ENCODE measurements around the gene GLRX5.

GLRX5 gene

GRCh38 chr14:95547272-95547625 is 12.4 kb downstream of the GLRX5 start:
- no peak for DNase-seq (ENCODE audit: low read depth)
- H3K4me3 ChIP-seq (ENCODE audit: control insufficient read depth, low read depth, low read length) = no peak overlapping the region
- no peak for TF ChIP-seq CTCF (conservative IDR thresholded peaks at IDR 0.05; ENCODE audit: control insufficient read depth, insufficient read depth, low read depth, low read length)

GRCh38 chr14:95547626-95548327 is 12.9 kb downstream of the GLRX5 start:
- peak; percentile 29 for DNase-seq (ENCODE audit: low read depth)
- no peak for TF ChIP-seq CTCF (conservative IDR thresholded peaks at IDR 0.05; ENCODE audit: control insufficient read depth, insufficient read depth, low read depth, low read length)
- no peak overlapping the region for H3K4me3 ChIP-seq (ENCODE audit: control insufficient read depth, low read depth, low read length)

- no peak for TF ChIP-seq CTCF (conservative IDR thresholded peaks at IDR 0.05; ENCODE audit: control insufficient read depth, insufficient read depth, low read depth, low read length)
- peak; percentile 36 for DNase-seq (ENCODE audit: low read depth)
- no peak overlapping the region for H3K4me3 ChIP-seq (ENCODE audit: control insufficient read depth, low read depth, low read length)
Measured at GRCh38 chr14:95548328-95548929, 13.6 kb downstream of the GLRX5 start.

DNA sequence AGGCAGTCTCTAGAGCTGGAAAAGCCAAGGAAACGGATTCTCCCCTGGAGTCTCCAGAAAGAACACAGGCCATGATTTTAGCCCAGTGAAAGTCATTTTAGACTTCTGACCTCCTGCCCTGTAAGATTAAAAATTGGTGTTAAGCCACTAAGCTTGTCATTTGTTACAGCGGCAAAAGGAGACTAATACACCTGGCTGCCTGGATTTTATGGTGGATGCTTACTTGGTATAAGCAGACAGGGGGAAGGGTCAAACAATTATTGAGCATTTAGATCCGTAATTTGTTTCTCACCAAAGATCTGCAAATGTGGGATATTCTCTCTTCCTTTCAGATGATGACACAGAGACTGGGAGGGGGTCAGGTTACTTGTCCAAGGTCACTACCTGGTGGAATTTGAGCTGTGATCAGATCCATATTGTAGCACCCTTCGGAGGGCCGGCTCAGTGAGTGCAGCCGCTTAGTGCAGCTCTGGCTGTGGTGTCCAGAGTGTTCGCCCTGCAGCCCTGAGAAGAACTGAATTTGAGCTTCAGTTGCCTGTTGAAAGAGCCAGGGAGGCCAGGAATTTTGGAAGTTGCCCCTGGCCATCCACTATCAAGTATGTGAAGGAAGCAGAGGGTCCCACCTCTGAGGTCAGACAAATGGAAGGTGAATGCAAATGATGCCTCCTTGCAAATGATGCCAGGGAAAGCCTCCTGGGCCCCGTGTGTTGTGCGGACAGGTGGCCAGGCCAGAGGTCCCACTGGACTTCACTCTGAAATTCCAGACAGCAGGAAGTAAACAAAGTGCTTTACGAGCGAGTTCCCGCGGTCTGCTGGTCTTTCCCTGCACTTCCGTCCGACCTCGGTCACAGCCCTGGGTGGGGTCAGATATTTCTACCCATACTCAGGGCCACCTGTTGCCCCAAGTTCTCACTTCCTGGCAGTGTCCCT is 15.1 kb downstream of the GLRX5 start:
- TF ChIP-seq CTCF (conservative IDR thresholded peaks at IDR 0.05; ENCODE audit: control insufficient read depth, insufficient read depth, low read depth, low read length) = no peak
- no peak overlapping the region for H3K4me3 ChIP-seq (ENCODE audit: control insufficient read depth, low read depth, low read length)
- no peak for DNase-seq (ENCODE audit: low read depth)

DNA sequence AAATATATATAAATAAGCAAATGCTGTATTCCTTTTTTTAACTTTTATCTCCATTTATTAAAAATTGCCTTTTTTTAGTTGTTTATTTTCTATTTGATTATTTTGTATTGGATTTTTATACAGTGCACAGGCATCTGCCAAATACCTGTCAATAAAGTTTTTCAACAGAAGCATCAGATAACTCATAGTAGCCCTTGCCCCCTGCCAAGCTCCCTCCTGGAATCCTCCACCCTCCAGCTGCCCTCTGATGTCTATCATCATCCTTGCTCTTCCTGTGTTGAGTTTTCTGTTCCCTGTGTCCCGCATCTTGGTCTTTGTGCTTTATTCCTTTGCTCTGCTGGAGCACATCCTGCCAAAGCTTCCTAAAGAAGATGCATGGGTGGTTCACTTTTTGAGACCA is 16.6 kb downstream of the GLRX5 start:
- no peak for TF ChIP-seq CTCF (conservative IDR thresholded peaks at IDR 0.05; ENCODE audit: control insufficient read depth, insufficient read depth, low read depth, low read length)
- no peak for DNase-seq (ENCODE audit: low read depth)

GRCh38 chr14:95553141-95553540 is 18.3 kb downstream of the GLRX5 start:
- H3K4me3 ChIP-seq (ENCODE audit: control insufficient read depth, low read depth, low read length) = no peak overlapping the region
- DNase-seq (ENCODE audit: low read depth) = no peak
- TF ChIP-seq CTCF (conservative IDR thresholded peaks at IDR 0.05; ENCODE audit: control insufficient read depth, insufficient read depth, low read depth, low read length) = no peak

More for the DNA sequence above, 16.6 kb downstream of the GLRX5 start:
- H3K4me3 ChIP-seq (ENCODE audit: control insufficient read depth, low read depth, low read length) = no peak overlapping the region

All from fibroblast of mammary gland (primary cell).